HepG2 (cell line): ENCODE results near the gene EFCAB11. TPM values are rescaled to one million over a fixed set of nuclear protein-coding genes. Genes with fewer than 3 reads are reported as not detected.

Source experiments
- DR1 ChIP-seq: sonication (generic); formaldehyde crosslinking; IDR thresholded peaks from 2 replicates; pipeline ENCODE4 v1.8.0; 2021; ENCODE audit warnings: mild to moderate bottlenecking, missing genetic modification reagents, inconsistent platforms
- HDAC2 ChIP-seq: sonication (generic); formaldehyde crosslinking; IDR thresholded peaks from 2 replicates; pipeline ENCODE4 v1.4.0; 2020; ENCODE audit warnings: missing genetic modification reagents
- HNRNPL ChIP-seq: fragments of 200-400 bp; formaldehyde crosslinking; IDR thresholded peaks from 2 replicates; pipeline ENCODE4 v1.6.1; 2017; ENCODE audit warnings: mild to moderate bottlenecking, low read depth, low read length
- KAT7 ChIP-seq: IDR thresholded peaks from 2 replicates; pipeline ENCODE4 v1.6.1; 2018; ENCODE audit warnings: borderline replicate concordance, missing compliant biosample characterization
- KDM5A ChIP-seq: fragments of 200-600 bp; sonication (generic); IDR thresholded peaks from 2 replicates; pipeline ENCODE4 v1.7.0; 2018; ENCODE audit warnings: antibody characterized with exemption, mild to moderate bottlenecking, low read length, borderline replicate concordance
- KLF15 ChIP-seq: sonication (generic); formaldehyde crosslinking; IDR thresholded peaks from 2 replicates; pipeline ENCODE4 v1.8.1; 2023; ENCODE audit warnings: borderline replicate concordance, mild to moderate bottlenecking, inconsistent platforms, missing genetic modification reagents, mixed read lengths
- KMT2A ChIP-seq: sonication (generic); formaldehyde crosslinking; IDR thresholded peaks from 2 replicates; pipeline ENCODE4 v1.4.0; 2020; ENCODE audit warnings: missing genetic modification reagents
- MED13 ChIP-seq: sonication (generic); formaldehyde crosslinking; IDR thresholded peaks from 2 replicates; pipeline ENCODE4 v1.5.0; 2020; ENCODE audit warnings: missing genetic modification reagents
- NCOA2 ChIP-seq: sonication (generic); formaldehyde crosslinking; IDR thresholded peaks from 2 replicates; pipeline ENCODE4 v1.8.0; 2022; ENCODE audit warnings: inconsistent platforms
- NFE2L2 ChIP-seq: fragments of 150-350 bp; IDR thresholded peaks from 2 replicates; pipeline ENCODE4 v1.6.1; 2014; ENCODE audit warnings: low read length
- NONO ChIP-seq, 2 experiments: fragments of 450-650 bp in 1 of 2; sonication (generic) in 1 of 2; formaldehyde crosslinking in 1 of 2; IDR thresholded peaks in 1 of 2; conservative IDR thresholded peaks in 1 of 2; 2 replicates each; pipeline versions ENCODE4 v1.6.1 to v1.8.0; 2017 to 2022; ENCODE audit warnings: mild to moderate bottlenecking in 1 of 2, missing genetic modification reagents in 1 of 2, moderate library complexity in 1 of 2
- PITX1 ChIP-seq: sonication (generic); formaldehyde crosslinking; IDR thresholded peaks from 2 replicates; pipeline ENCODE4 v1.5.1; 2020; ENCODE audit warnings: mild to moderate bottlenecking, missing genetic modification reagents
- RFXANK ChIP-seq: IDR thresholded peaks from 2 replicates; pipeline ENCODE4 v1.6.1; 2016
- STAG1 ChIP-seq: sonication (generic); formaldehyde crosslinking; IDR thresholded peaks from 2 replicates; pipeline ENCODE4 v1.4.0; 2020; ENCODE audit warnings: missing genetic modification reagents
- SUZ12 ChIP-seq: fragments of 150-350 bp; IDR thresholded peaks from 2 replicates; pipeline ENCODE4 v1.6.1; 2014; ENCODE audit warnings: low read depth, low read length
- TBL1XR1 ChIP-seq: fragments of 150-350 bp; IDR thresholded peaks from 2 replicates; pipeline ENCODE4 v1.6.1; 2014; ENCODE audit warnings: borderline replicate concordance, low read length; ENCODE audit not compliant: partially characterized antibody
- XRCC5 ChIP-seq: fragments of 200-400 bp; formaldehyde crosslinking; optimal IDR thresholded peaks from 2 replicates; pipeline ENCODE3; 2017; ENCODE audit warnings: mild to moderate bottlenecking, low read length
- ZMYM3 ChIP-seq: sonication (generic); formaldehyde crosslinking; IDR thresholded peaks from 2 replicates; pipeline ENCODE4 v1.5.1; 2020; ENCODE audit warnings: mild to moderate bottlenecking, missing genetic modification reagents
- ZNF136 ChIP-seq: sonication (generic); formaldehyde crosslinking; IDR thresholded peaks from 2 replicates; pipeline ENCODE4 v1.8.1; 2022; ENCODE audit warnings: low read depth, mild to moderate bottlenecking, moderate library complexity, missing genetic modification reagents
- ZNF256 ChIP-seq: sonication (generic); formaldehyde crosslinking; conservative IDR thresholded peaks from 2 replicates; pipeline ENCODE4 v1.4.0; 2020; ENCODE audit warnings: missing genetic modification reagents
- ZNF317 ChIP-seq: sonication (generic); formaldehyde crosslinking; IDR thresholded peaks from 2 replicates; pipeline ENCODE4 v1.5.0; 2020; ENCODE audit warnings: mild to moderate bottlenecking, missing genetic modification reagents
- ZNF607 ChIP-seq: sonication (generic); formaldehyde crosslinking; IDR thresholded peaks from 2 replicates; pipeline ENCODE4 v1.5.1; 2020; ENCODE audit warnings: missing genetic modification reagents, mild to moderate bottlenecking, borderline replicate concordance
- ZNF629 ChIP-seq: sonication (generic); formaldehyde crosslinking; conservative IDR thresholded peaks from 2 replicates; pipeline ENCODE4 v1.5.0; 2020; ENCODE audit warnings: missing genetic modification reagents
- ZNF775 ChIP-seq: sonication (generic); formaldehyde crosslinking; IDR thresholded peaks from 2 replicates; pipeline ENCODE4 v1.4.0; 2020; ENCODE audit warnings: missing genetic modification reagents, mild to moderate bottlenecking, moderate library complexity, borderline replicate concordance
- polyA plus RNA-seq, 8 experiments: library from polyadenylated mRNA; depleted of rRNA in 3 of 8; stranded (reverse) in 7 of 8; unstranded in 1 of 8; fragments of >200 nt; fragmentation: Illumina TruSeq in 4 of 8; extraction: Trizol in 4 of 8; gene quantifications; 2 replicates each; pipeline versions ENCODE4 v1.2.1 to v1.2.3, GENCODE V29; 2011 to 2016; ENCODE audit warnings: low read depth in 4 of 8, missing spikeins in 1 of 8, mixed read lengths in 1 of 8; ENCODE audit not compliant: insufficient read depth in 1 of 8
- total RNA-seq, 5 experiments: library from RNA; depleted of rRNA; stranded (reverse); fragments of >200 nt; fragmentation: Illumina TruSeq; extraction: Trizol; gene quantifications; 2 replicates each; pipeline ENCODE4 v1.2.3, GENCODE V29; 2016; ENCODE audit warnings: low read depth in 1 of 5
- TF ChIP-seq, protein P1 (sequence below): sonication (generic); formaldehyde crosslinking; IDR thresholded peaks from 2 replicates; pipeline ENCODE4 v1.4.0; 2020; ENCODE audit warnings: mild to moderate bottlenecking, low read depth, missing genetic modification reagents
- TF ChIP-seq, protein P2 (sequence below): sonication (generic); formaldehyde crosslinking; IDR thresholded peaks from 2 replicates; pipeline ENCODE4 v1.5.0; 2020; ENCODE audit warnings: missing genetic modification reagents, mild to moderate bottlenecking, borderline replicate concordance
- TF ChIP-seq, protein P3 (sequence below): sonication (generic); formaldehyde crosslinking; IDR thresholded peaks from 2 replicates; pipeline ENCODE4 v1.5.0; 2020; ENCODE audit warnings: mild to moderate bottlenecking, missing genetic modification reagents

EFCAB11 gene
- total and polyA plus RNA-seq, 2 of the 13 experiments (the other 11 are each of a cell fraction or from before 2014, with no cell fraction given), result 8.2 to 31.5 TPM

DNA sequence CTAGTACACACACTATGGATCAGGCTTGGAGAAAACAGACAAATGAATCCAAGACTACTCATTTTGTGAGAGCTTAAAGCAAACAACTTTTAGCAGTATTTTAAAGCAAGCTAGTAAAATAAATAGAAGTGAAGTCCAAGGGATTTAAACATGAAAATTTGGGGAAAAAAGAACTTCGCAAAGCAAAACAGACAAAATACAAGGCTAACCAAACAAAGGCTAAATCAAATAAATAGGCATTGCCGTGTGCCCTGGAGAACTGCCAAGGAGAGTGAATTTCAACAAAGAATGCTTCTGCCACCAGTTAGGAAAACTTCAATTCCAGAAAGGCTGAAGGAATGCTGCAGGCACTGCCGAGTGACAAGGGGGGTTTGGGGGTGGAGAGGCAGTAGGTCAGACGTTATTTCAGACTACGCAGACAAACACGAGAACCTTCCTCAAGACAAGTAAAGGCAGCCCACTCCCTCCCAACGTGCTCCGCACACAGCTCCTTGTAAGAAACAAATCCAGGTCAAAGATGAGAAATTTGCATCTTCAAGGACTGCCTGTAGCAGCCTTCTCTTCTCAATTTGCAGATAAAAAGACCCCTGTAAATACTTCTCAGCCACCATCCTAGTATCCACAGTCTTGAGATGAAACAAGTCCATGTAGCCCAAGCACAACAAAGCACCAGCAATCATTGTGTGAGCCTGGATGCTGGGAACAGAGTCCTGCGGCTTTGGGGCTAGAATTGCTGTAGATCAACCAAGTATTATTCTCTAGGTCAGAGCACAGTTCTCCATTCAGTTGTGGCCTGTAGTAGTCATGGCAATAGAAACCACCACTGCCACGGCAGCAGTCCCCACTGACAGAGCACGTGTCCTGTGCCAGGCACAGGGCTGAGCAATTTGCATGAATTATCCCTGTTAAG lies 43.3 kb downstream of the EFCAB11 start (continued):
- TF ChIP-seq TBL1XR1 (no peak), SUZ12 (no peak), KLF15 (CRISPR knock-in tag) (no peak; the same call in 1 of the 2 replicates), HNRNPL (no peak), KMT2A (CRISPR knock-in tag) (no peak), ZNF629 (CRISPR knock-in tag) (no peak), KAT7 (CRISPR knock-in tag) (no peak), NFE2L2 (no peak), HDAC2 (CRISPR knock-in tag) (peak; percentile 63), DR1 (no peak), ZMYM3 (CRISPR knock-in tag) (no peak), ZNF775 (CRISPR knock-in tag) (no peak; the same call in 1 of the 2 replicates), ZNF607 (CRISPR knock-in tag) (0 out of 2 replicates have a peak, but pooled peaks have one; percentile 64), ZNF317 (CRISPR knock-in tag) (no peak), PITX1 (CRISPR knock-in tag) (peak; percentile 54), ZNF256 (CRISPR knock-in tag) (no peak), NCOA2 (peak; percentile 90), STAG1 (CRISPR knock-in tag) (peak; percentile 8; the same call in 1 of the 2 replicates), NONO (IDR thresholded peaks at IDR 0.05) (no peak), NONO (CRISPR knock-in tag; conservative IDR thresholded peaks at IDR 0.05) (no peak), KDM5A (no peak; the same call in 1 of the 2 replicates), RFXANK (CRISPR knock-in tag) (no peak), XRCC5 (no peak), ZNF136 (no peak), MED13 (CRISPR knock-in tag) (no peak)
- TF ChIP-seq, protein P1, sequence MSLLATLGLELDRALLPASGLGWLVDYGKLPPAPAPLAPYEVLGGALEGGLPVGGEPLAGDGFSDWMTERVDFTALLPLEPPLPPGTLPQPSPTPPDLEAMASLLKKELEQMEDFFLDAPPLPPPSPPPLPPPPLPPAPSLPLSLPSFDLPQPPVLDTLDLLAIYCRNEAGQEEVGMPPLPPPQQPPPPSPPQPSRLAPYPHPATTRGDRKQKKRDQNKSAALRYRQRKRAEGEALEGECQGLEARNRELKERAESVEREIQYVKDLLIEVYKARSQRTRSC (CRISPR knock-in tag), result no peak
- TF ChIP-seq, protein P2, sequence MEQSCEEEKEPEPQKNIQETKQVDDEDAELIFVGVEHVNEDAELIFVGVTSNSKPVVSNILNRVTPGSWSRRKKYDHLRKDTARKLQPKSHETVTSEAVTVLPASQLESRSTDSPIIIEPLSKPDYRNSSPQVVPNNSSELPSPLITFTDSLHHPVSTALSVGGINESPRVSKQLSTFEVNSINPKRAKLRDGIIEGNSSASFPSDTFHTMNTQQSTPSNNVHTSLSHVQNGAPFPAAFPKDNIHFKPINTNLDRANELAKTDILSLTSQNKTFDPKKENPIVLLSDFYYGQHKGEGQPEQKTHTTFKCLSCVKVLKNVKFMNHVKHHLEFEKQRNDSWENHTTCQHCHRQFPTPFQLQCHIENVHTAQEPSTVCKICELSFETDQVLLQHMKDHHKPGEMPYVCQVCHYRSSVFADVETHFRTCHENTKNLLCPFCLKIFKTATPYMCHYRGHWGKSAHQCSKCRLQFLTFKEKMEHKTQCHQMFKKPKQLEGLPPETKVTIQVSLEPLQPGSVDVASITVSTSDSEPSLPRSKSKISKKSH (CRISPR knock-in tag), result no peak
- TF ChIP-seq, protein P3, sequence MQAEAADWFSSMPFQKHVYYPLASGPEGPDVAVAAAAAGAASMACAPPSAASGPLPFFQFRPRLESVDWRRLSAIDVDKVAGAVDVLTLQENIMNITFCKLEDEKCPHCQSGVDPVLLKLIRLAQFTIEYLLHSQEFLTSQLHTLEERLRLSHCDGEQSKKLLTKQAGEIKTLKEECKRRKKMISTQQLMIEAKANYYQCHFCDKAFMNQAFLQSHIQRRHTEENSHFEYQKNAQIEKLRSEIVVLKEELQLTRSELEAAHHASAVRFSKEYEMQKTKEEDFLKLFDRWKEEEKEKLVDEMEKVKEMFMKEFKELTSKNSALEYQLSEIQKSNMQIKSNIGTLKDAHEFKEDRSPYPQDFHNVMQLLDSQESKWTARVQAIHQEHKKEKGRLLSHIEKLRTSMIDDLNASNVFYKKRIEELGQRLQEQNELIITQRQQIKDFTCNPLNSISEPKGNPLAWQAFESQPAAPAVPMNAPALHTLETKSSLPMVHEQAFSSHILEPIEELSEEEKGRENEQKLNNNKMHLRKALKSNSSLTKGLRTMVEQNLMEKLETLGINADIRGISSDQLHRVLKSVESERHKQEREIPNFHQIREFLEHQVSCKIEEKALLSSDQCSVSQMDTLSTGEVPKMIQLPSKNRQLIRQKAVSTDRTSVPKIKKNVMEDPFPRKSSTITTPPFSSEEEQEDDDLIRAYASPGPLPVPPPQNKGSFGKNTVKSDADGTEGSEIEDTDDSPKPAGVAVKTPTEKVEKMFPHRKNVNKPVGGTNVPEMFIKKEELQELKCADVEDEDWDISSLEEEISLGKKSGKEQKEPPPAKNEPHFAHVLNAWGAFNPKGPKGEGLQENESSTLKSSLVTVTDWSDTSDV (CRISPR knock-in tag), result no peak
